Skeletal muscle satellite cell (primary cell): ENCODE results near the gene PBOV1.
"Not testable (repeated sequence)": the region's sequence is repeated elsewhere in the genome, so short reads cannot be mapped to it uniquely, and the experiment has no call there.

Source experiments
- H3K27me3 ChIP-seq: 2 replicates; pipeline ENCODE4 v1.7.0; 2013; ENCODE audit warnings: low read length; ENCODE audit not compliant: control insufficient read depth, insufficient read depth
- H3K36me3 ChIP-seq: 2 replicates; pipeline ENCODE4 v1.7.0; 2013; ENCODE audit warnings: mild to moderate bottlenecking, control low read depth, low read length; ENCODE audit not compliant: insufficient read depth
- H3K4me1 ChIP-seq: 2 replicates; pipeline ENCODE4 v1.7.0; 2013; ENCODE audit warnings: low read length; ENCODE audit not compliant: control insufficient read depth, insufficient read depth
- H3K4me2 ChIP-seq: 2 replicates; pipeline ENCODE4 v1.7.0; 2013; ENCODE audit warnings: mild to moderate bottlenecking, low read length
- H3K4me3 ChIP-seq: 2 replicates; pipeline ENCODE4 v1.7.0; 2013; ENCODE audit warnings: low read length
- H3K9ac ChIP-seq: 2 replicates; pipeline ENCODE4 v1.7.0; 2013; ENCODE audit warnings: mild to moderate bottlenecking, low read depth, low read length, moderate library complexity
- H3K9me3 ChIP-seq: replicated peaks from 2 replicates; pipeline ENCODE4 v1.7.0; 2013; ENCODE audit warnings: mild to moderate bottlenecking, control low read depth, low read length

The PBOV1 gene

GRCh38 chr6:138222901-138223546 is 4.7 kb upstream of the PBOV1 start:
- Histone ChIP-seq H3K9ac (no peak overlapping the region), H3K4me1 (no peaks in the 10 kb centered on the region), H3K4me2 (no peak overlapping the region), H3K4me3 (no peak overlapping the region), H3K27me3 (no peaks in the 10 kb centered on the region), H3K9me3 (no peaks in the 10 kb centered on the region), H3K36me3 (no peaks in the 10 kb centered on the region)

- Histone ChIP-seq H3K4me1 (no peaks in the 10 kb centered on the region), H3K36me3 (no peaks in the 10 kb centered on the region), H3K9me3 (no peaks in the 10 kb centered on the region), H3K27me3 (no peaks in the 10 kb centered on the region), H3K9ac (no peak overlapping the region), H3K4me2 (no peak overlapping the region), H3K4me3 (no peak overlapping the region)
Observed at GRCh38 chr6:138219901-138220300, 1.6 kb upstream of the PBOV1 start.

DNA sequence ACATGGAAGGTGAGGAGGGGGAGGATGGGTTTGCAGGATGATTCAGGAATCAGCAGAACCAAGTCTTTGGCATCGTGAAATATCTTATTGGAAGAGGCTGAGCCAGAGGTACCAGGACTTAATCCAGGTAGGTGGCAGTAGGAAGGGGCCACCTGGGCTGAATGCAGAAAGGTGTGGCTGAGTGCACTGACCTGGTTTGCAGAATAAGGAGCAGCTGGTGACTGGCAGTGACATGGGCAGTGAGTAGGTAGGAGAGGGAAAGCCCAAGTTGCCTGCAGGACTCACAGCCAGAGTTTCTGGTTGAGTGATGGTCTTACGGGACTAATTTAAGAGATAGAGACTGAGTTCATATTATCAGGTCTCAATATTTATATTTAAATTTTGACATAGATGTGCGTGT is 1.1 kb upstream of the PBOV1 start:
- Histone ChIP-seq H3K4me3 (no peak overlapping the region), H3K9me3 (no peaks in the 10 kb centered on the region), H3K27me3 (no peaks in the 10 kb centered on the region), H3K4me1 (no peaks in the 10 kb centered on the region), H3K4me2 (no peak overlapping the region), H3K36me3 (no peaks in the 10 kb centered on the region), H3K9ac (no peak overlapping the region)

DNA sequence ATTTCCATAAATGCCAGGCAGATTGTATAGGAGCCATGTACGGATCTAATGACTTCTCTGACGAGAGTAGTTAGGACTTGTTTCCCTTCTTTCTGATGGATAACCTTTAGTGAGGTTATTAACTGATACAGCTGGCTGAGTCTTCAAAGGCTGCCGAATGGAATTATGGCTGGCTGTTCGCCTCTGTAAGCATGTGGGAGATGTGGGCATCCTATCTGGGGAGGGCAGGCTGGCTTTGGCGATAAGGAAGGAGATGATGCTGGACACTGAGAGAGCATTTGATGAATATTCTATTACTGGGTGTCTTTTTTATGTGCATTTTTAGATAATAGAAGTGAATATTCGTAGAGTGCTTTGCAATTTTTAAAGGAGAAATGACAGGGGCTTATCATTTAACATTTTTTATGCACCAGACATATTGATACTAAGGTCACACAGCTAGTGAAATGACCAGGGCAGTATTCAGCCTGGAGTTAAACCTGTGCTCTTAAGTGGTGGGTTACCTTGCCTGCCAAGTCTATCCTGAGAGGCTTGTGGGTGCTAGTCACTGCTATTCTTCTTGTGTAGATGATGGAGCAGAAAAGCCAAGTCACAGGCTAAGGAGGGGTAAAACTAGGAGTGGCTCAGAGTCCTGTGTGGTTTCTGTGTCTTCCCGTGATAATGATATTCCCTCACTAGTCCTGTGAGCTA is 3.1 kb downstream of the PBOV1 start:
- Histone ChIP-seq H3K36me3 (no peaks in the 10 kb centered on the region), H3K9me3 (no peaks in the 10 kb centered on the region), H3K4me3 (no peak overlapping the region), H3K9ac (no peak overlapping the region), H3K4me1 (no peaks in the 10 kb centered on the region), H3K27me3 (no peaks in the 10 kb centered on the region), H3K4me2 (no peak overlapping the region)

DNA sequence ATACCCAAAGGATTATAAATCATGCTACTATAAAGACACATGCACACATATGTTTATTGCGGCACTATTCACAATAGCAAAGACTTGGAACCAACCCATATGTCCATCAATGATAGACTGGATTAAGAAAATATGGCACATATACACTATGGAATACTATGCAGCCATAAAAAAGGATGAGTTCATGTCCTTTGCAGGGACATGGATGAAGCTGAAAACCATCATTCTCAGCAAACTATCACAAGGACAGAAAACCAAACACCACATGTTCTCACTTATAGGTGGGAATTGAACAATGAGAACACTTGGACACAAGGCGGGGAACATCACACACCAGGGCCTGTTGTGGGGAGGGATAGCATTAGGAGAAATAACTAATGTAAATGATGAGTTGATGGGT is 5.8 kb downstream of the PBOV1 start:
- not testable (repeated sequence) for H3K4me1 ChIP-seq, H3K4me3 ChIP-seq, H3K27me3 ChIP-seq, H3K4me2 ChIP-seq, H3K9me3 ChIP-seq, H3K9ac ChIP-seq, H3K36me3 ChIP-seq

- Histone ChIP-seq H3K9ac (no peak overlapping the region), H3K36me3 (no peaks in the 10 kb centered on the region)
Observed at GRCh38 chr6:138211601-138212000, 6.7 kb downstream of the PBOV1 start.

DNA sequence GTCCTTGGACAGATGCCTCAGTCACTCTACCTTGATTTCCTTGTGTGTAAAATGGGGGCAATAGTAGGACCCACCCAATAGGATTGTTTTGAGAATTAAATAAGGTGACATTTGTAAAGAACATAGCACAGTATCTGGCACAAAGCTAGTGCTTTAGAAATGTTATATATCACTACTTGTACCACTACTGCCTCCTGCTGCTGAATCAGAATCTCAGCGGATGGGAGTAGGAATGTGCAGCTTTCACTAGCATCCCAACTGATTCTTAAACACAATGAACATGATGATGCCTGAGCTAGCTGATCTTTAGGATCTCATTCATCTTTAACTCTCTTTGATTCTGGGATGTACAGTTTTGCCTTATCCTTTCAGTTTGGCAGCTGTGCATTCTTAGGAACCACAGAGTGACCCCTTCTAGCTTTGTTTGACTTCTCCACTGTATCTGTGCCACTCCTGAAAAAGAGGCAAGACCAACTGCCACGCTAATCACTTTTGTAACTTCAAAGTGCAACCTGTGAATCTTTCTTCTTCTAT is 7.2 kb downstream of the PBOV1 start:
- no peak overlapping the region for H3K4me2 ChIP-seq
- H3K9me3 ChIP-seq, result no peaks in the 10 kb centered on the region
- H3K4me3 ChIP-seq, result no peak overlapping the region
- no peaks in the 10 kb centered on the region for H3K36me3 ChIP-seq
- no peaks in the 10 kb centered on the region for H3K4me1 ChIP-seq
- no peak overlapping the region for H3K9ac ChIP-seq
- H3K27me3 ChIP-seq, result no peaks in the 10 kb centered on the region

More at GRCh38 chr6:138211601-138212000, 6.7 kb downstream of the PBOV1 start:
- Histone ChIP-seq H3K4me1 (no peaks in the 10 kb centered on the region), H3K9me3 (no peaks in the 10 kb centered on the region), H3K4me2 (no peak overlapping the region), H3K27me3 (no peaks in the 10 kb centered on the region), H3K4me3 (no peak overlapping the region)

DNA sequence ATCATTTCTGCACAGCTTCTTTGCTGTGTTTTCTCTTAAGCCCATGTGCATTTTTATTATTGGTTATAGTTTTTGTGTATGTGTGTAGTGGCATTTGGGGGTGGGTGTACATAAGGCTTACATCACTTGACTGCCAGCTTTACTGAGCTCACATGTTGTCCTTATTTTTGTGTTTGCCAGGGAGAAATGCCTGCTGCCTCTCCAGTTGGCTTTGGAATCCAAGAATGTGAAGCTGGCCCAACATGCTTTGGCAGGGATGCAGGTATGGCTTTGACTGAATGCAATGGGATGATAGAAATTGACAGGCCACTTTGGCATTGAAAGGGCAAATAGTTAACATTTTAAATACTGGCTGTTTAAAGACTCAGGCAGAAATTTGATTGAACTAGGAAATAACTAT is 11.4 kb downstream of the PBOV1 start:
- Histone ChIP-seq H3K36me3 (no peaks in the 10 kb centered on the region), H3K4me1 (no peaks in the 10 kb centered on the region), H3K4me2 (no peak overlapping the region), H3K4me3 (no peak overlapping the region), H3K9me3 (no peaks in the 10 kb centered on the region), H3K27me3 (no peaks in the 10 kb centered on the region), H3K9ac (no peak overlapping the region)

DNA sequence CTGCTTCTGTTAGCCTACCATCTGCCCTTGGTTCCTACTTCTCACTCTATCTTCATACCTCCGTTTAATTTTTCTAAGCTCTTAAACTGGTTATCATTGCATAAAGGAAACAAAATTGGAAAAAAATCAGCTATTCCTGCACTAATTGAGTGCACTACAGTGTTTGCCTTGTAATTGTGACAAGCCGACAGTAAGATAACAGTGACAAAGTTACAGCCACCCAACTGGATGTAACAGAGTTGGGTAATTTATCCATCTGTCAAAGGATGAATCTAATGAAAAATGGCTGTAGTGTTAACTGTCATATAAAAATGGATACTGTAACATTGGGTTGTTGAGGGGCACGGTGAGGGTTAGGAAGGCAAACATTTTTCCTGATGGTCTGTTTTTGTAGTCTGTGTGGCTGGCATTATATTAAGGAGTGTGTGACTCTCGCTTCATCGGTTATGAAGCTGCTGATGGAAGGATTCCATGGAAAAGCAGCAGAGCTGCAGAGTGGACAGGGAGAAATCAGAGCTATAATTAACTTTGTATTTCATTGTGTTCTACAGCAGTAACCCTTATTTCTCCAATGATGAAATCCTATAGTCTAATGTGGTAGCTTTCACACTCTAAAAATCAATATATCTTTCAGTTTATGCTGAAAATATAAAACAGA is 12.7 kb downstream of the PBOV1 start:
- Histone ChIP-seq H3K9ac (no peak overlapping the region), H3K4me3 (no peak overlapping the region)

DNA sequence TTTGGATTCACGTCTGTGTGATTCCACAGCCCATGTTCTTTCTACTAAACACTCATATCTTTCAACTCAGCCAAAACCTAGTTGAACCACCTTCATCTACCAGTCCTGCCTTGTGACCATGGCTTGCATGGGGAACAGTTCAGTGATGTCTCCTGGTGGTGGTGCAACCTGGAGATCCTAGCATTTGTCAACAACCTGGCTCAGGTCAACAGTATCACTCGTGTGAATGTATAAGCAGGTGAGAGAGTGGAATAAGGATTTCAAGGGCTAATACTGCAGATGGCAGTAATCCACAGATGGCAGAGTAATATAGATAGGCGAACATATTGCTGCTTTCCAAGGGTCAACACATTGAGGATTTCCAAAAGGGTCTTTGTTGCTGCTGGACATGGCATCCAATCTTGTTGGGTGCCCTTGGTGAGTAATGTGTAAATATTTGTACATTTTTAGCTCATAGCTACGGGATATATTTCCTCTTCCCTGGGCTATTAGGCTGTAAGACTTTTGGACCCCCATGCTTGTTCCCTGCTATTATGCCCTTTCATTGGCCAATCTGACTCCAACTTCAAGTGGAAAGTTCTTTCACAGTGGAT is 13.4 kb downstream of the PBOV1 start:
- H3K9me3 ChIP-seq, result no peaks in the 10 kb centered on the region
- no peaks in the 10 kb centered on the region for H3K36me3 ChIP-seq
- H3K27me3 ChIP-seq, result no peaks in the 10 kb centered on the region
- no peak overlapping the region for H3K4me2 ChIP-seq
- no peaks in the 10 kb centered on the region for H3K4me1 ChIP-seq
- H3K4me3 ChIP-seq, result no peak overlapping the region
- H3K9ac ChIP-seq, result no peak overlapping the region

More for the DNA sequence above, 12.7 kb downstream of the PBOV1 start:
- Histone ChIP-seq H3K4me1 (no peaks in the 10 kb centered on the region), H3K36me3 (no peaks in the 10 kb centered on the region), H3K27me3 (no peaks in the 10 kb centered on the region), H3K9me3 (no peaks in the 10 kb centered on the region), H3K4me2 (no peak overlapping the region)

DNA sequence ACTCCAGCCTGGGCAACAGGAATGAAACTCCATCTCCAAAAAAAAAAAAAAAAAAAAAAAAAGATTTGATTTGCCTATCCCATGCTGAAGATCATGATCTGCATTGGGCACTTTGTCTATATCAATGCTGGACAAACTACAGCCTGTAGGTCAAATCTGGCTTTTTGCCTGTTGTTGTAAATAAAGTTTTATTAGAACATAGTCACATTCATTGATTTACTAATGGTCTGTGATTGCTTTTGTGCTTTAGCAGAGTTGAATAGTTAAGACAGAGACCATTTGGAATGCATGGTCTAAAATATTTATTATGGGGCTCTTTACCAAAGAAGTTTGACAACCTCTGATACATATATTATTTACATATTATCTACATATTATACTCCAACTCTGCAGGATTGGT is 14.0 kb downstream of the PBOV1 start:
- Histone ChIP-seq H3K4me1 (no peaks in the 10 kb centered on the region), H3K4me2 (no peak overlapping the region), H3K36me3 (no peaks in the 10 kb centered on the region), H3K4me3 (no peak overlapping the region), H3K27me3 (no peaks in the 10 kb centered on the region), H3K9me3 (no peaks in the 10 kb centered on the region), H3K9ac (no peak overlapping the region)
